ENCODE data around the gene TFPI.

TFPI gene

GRCh38 chr2:187499941-187500532, 54.2 kb downstream of the TFPI start:
- Histone ChIP-seq H3K36me3 (ENCODE audit: insufficient read depth, low read length) (no peaks in the 10 kb centered on the region), H3K27ac (ENCODE audit: low read length) (no peak overlapping the region), H3K9ac (ENCODE audit: low read depth, low read length) (no peak overlapping the region), H4K20me1 (ENCODE audit: insufficient read depth, low read length) (no peaks in the 10 kb centered on the region), H3K9me3 (ENCODE audit: insufficient read depth, low read length, severe bottlenecking) (no peaks in the 10 kb centered on the region), H3K4me2 (ENCODE audit: insufficient read depth, low read length) (no peak overlapping the region), H2AFZ (ENCODE audit: low read depth, low read length) (no peak overlapping the region), H3K4me1 (ENCODE audit: insufficient read depth, low read length) (peaks cover 8% of the 10 kb centered on the region), H3K27me3 (ENCODE audit: insufficient read depth, low read length, poor library complexity) (no peaks in the 10 kb centered on the region), H3K79me2 (ENCODE audit: insufficient read depth, low read length) (no peaks in the 10 kb centered on the region), H3K4me3 (ENCODE audit: low read depth in 1 of 2, low read length in 2 of 2) (no peak overlapping the region)
- TF ChIP-seq EZH2 (IDR thresholded peaks at IDR 0.05; ENCODE audit: borderline replicate concordance, low read depth, low read length, severe bottlenecking), result no peak
- TF ChIP-seq, protein P1, sequence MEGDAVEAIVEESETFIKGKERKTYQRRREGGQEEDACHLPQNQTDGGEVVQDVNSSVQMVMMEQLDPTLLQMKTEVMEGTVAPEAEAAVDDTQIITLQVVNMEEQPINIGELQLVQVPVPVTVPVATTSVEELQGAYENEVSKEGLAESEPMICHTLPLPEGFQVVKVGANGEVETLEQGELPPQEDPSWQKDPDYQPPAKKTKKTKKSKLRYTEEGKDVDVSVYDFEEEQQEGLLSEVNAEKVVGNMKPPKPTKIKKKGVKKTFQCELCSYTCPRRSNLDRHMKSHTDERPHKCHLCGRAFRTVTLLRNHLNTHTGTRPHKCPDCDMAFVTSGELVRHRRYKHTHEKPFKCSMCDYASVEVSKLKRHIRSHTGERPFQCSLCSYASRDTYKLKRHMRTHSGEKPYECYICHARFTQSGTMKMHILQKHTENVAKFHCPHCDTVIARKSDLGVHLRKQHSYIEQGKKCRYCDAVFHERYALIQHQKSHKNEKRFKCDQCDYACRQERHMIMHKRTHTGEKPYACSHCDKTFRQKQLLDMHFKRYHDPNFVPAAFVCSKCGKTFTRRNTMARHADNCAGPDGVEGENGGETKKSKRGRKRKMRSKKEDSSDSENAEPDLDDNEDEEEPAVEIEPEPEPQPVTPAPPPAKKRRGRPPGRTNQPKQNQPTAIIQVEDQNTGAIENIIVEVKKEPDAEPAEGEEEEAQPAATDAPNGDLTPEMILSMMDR (IDR thresholded peaks at IDR 0.05; ENCODE audit: borderline replicate concordance, extremely low read depth, low read length, poor library complexity, severe bottlenecking), result peak; percentile 78
- ATAC-seq (ENCODE audit: insufficient read depth, low read depth), result peak; percentile 87
- peak; percentile 68 for DNase-seq

GRCh38 chr2:187497858-187498463, 56.3 kb downstream of the TFPI start:
- Histone ChIP-seq H3K4me2 (ENCODE audit: insufficient read depth, low read length) (no peak overlapping the region), H3K4me3 (ENCODE audit: low read depth in 1 of 2, low read length in 2 of 2) (no peak overlapping the region), H3K79me2 (ENCODE audit: insufficient read depth, low read length) (no peaks in the 10 kb centered on the region), H3K9ac (ENCODE audit: low read depth, low read length) (no peak overlapping the region), H3K36me3 (ENCODE audit: insufficient read depth, low read length) (no peaks in the 10 kb centered on the region), H3K27me3 (ENCODE audit: insufficient read depth, low read length, poor library complexity) (no peaks in the 10 kb centered on the region), H2AFZ (ENCODE audit: low read depth, low read length) (no peak overlapping the region), H4K20me1 (ENCODE audit: insufficient read depth, low read length) (no peaks in the 10 kb centered on the region), H3K9me3 (ENCODE audit: insufficient read depth, low read length, severe bottlenecking) (peaks cover 12% of the 10 kb centered on the region), H3K4me1 (ENCODE audit: insufficient read depth, low read length) (no peaks in the 10 kb centered on the region), H3K27ac (ENCODE audit: low read length) (no peak overlapping the region)
- DNase-seq, result no peak
- ATAC-seq (ENCODE audit: insufficient read depth, low read depth), result no peak
- no peak for TF ChIP-seq EZH2 (IDR thresholded peaks at IDR 0.05; ENCODE audit: borderline replicate concordance, low read depth, low read length, severe bottlenecking)
- TF ChIP-seq, protein P1 (IDR thresholded peaks at IDR 0.05; ENCODE audit: borderline replicate concordance, extremely low read depth, low read length, poor library complexity, severe bottlenecking), result peak; percentile 62

DNA sequence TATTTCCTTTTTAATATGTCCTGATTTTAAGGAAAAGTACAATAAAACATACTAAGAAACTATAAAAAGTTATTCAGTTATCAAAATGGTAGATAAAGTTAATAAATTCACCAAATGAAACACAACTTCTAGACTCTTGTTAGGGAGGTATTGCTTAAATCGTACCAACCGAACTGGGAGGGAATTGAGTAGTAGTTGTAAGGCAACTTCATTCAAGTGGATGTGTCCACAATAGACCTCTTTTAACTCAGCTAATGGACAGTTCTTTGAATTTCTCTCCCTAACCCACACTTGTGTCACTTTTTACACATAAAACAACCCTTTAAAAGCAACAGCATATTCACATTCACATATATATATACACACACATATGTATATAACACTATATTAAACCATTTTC, 57.1 kb downstream of the TFPI start:
- Histone ChIP-seq H3K36me3 (ENCODE audit: insufficient read depth, low read length) (no peaks in the 10 kb centered on the region), H3K9ac (ENCODE audit: low read depth, low read length) (no peak overlapping the region), H3K27me3 (ENCODE audit: insufficient read depth, low read length, poor library complexity) (no peaks in the 10 kb centered on the region), H3K4me2 (ENCODE audit: insufficient read depth, low read length) (no peak overlapping the region), H4K20me1 (ENCODE audit: insufficient read depth, low read length) (no peaks in the 10 kb centered on the region), H2AFZ (ENCODE audit: low read depth, low read length) (no peak overlapping the region), H3K4me3 (ENCODE audit: low read depth in 1 of 2, low read length in 2 of 2) (no peak overlapping the region), H3K79me2 (ENCODE audit: insufficient read depth, low read length) (no peaks in the 10 kb centered on the region), H3K4me1 (ENCODE audit: insufficient read depth, low read length) (no peaks in the 10 kb centered on the region), H3K9me3 (ENCODE audit: insufficient read depth, low read length, severe bottlenecking) (peaks cover 12% of the 10 kb centered on the region), H3K27ac (ENCODE audit: low read length) (no peak overlapping the region)
- DNase-seq (no peak), ATAC-seq (ENCODE audit: insufficient read depth, low read depth) (no peak)
- no peak for TF ChIP-seq EZH2 (IDR thresholded peaks at IDR 0.05; ENCODE audit: borderline replicate concordance, low read depth, low read length, severe bottlenecking)
- TF ChIP-seq, protein P1 (IDR thresholded peaks at IDR 0.05; ENCODE audit: borderline replicate concordance, extremely low read depth, low read length, poor library complexity, severe bottlenecking), result no peak

Measured in DND-41 (cell line).